GM18861 (cell line): ENCODE measurements around the gene MMP13.
A peak's percentile ranks its signal among the peaks of the same experiment; 100 is the strongest.
"Not testable (repeated sequence)": the region's sequence is repeated elsewhere in the genome, so short reads cannot be mapped to it uniquely, and the experiment has no call there.

Experiments
- ATAC-seq: cut with Tn5 transposase; IDR thresholded peaks from one replicate; pipeline ENCODE4 v1.9.1; 2021; ENCODE audit not compliant: unreplicated experiment

Gene MMP13

GRCh38 chr11:102955624-102956023 is at the start of gene MMP13:
MMP13 (minus strand) TSS chr11:102955732; CDS start chr11:102955705, 27 bp downstream.
- ATAC-seq, result no peak

GRCh38 chr11:103004234-103004633 is 48.7 kb upstream of the MMP13 start:
- ATAC-seq, result not testable (repeated sequence)

- no peak for ATAC-seq
Measured at GRCh38 chr11:102994105-102994504, 38.6 kb upstream of the MMP13 start.

GRCh38 chr11:102991776-102992175 is 36.2 kb upstream of the MMP13 start:
- no peak for ATAC-seq

- ATAC-seq, result no peak
Measured at GRCh38 chr11:102990145-102990544, 34.6 kb upstream of the MMP13 start.

GRCh38 chr11:102989379-102990047 is 34.0 kb upstream of the MMP13 start:
- no peak for ATAC-seq

GRCh38 chr11:102986815-102987214 is 31.3 kb upstream of the MMP13 start:
- no peak for ATAC-seq

GRCh38 chr11:102985850-102986249 is 30.3 kb upstream of the MMP13 start:
- ATAC-seq, result no peak

- ATAC-seq, result no peak
Measured at GRCh38 chr11:102983486-102983885, 28.0 kb upstream of the MMP13 start.

GRCh38 chr11:102981324-102981910 is 25.9 kb upstream of the MMP13 start:
- ATAC-seq, result no peak

- no peak for ATAC-seq
Measured at GRCh38 chr11:102974552-102975280, 19.2 kb upstream of the MMP13 start.

- ATAC-seq, result not testable (repeated sequence)
Measured at GRCh38 chr11:102973698-102974097, 18.2 kb upstream of the MMP13 start.

GRCh38 chr11:102972853-102973252 is 17.3 kb upstream of the MMP13 start:
- no peak for ATAC-seq

GRCh38 chr11:102971766-102972165 is 16.2 kb upstream of the MMP13 start:
- no peak for ATAC-seq

- no peak for ATAC-seq
Measured at GRCh38 chr11:102967497-102967896, 12.0 kb upstream of the MMP13 start.

GRCh38 chr11:102966011-102966410 is 10.5 kb upstream of the MMP13 start:
- ATAC-seq, result no peak

- ATAC-seq, result no peak
Measured at GRCh38 chr11:102964867-102965266, 9.3 kb upstream of the MMP13 start.

- no peak for ATAC-seq
Measured at GRCh38 chr11:102957953-102958352, 2.4 kb upstream of the MMP13 start.

- ATAC-seq, result no peak
Measured at GRCh38 chr11:102950622-102951081, 4.9 kb downstream of the MMP13 start.

GRCh38 chr11:102946237-102946636 is 9.3 kb downstream of the MMP13 start:
- ATAC-seq, result no peak

GRCh38 chr11:102940714-102941588 is 14.6 kb downstream of the MMP13 start:
- ATAC-seq, result peak; percentile 78
